GM19395 (cell line): ENCODE results near the gene ARL6IP1.
"Not testable (repeated sequence)": the region's sequence is repeated elsewhere in the genome, so short reads cannot be mapped to it uniquely, and the experiment has no call there.

Experiments used
- ATAC-seq: cut with Tn5 transposase; IDR thresholded peaks from one replicate; pipeline ENCODE4 v1.9.1; 2021; ENCODE audit warnings: mild to moderate bottlenecking, moderate library complexity; ENCODE audit not compliant: unreplicated experiment

Gene ARL6IP1

GRCh38 chr16:18762713-18763112, 38.6 kb downstream of the ARL6IP1 start:
- not testable (repeated sequence) for ATAC-seq

DNA sequence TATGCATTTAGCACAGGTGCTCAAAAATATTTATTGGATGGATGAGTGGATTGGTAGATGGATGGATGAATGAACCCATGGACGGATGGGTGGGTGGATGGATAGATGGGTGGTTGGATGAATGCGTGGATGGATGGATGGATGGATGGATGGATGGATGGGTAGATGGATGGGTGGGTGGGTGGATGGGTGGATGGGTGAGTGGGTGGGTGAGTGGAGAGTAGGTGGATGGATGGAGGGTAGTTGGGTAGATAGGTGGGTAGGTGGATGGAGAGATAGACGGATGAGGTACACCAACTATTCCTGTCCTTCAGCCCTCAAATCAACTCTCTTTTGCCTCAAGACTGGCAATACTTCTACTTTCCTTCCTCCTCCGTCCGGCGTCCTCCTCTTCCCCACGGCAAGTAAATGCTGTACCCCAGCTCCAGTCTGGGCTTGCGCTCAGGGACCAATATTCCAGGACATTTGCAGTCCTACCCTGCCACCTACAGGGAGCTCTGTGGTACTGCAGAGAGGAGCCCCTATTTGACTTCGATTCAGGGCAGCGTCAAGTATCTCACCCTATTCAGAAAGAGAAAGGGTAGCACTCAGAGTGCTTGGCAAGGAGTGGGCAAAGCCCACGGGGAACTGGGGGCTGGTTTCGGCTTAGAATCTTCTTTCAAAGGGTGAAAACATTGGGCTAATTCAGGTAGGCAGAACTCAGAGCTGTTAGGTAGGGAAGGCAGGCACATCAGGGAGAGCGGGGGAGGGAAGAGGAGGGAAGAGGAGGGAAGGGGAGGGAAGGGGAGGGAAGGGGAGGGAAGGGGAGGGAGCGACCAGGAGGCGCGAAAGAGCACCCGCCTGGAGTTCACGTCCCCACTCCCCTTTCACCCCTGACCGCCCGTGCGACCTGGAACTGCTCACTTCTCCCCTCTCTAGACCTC, 41.5 kb downstream of the ARL6IP1 start:
- peak; percentile 57 for ATAC-seq

DNA sequence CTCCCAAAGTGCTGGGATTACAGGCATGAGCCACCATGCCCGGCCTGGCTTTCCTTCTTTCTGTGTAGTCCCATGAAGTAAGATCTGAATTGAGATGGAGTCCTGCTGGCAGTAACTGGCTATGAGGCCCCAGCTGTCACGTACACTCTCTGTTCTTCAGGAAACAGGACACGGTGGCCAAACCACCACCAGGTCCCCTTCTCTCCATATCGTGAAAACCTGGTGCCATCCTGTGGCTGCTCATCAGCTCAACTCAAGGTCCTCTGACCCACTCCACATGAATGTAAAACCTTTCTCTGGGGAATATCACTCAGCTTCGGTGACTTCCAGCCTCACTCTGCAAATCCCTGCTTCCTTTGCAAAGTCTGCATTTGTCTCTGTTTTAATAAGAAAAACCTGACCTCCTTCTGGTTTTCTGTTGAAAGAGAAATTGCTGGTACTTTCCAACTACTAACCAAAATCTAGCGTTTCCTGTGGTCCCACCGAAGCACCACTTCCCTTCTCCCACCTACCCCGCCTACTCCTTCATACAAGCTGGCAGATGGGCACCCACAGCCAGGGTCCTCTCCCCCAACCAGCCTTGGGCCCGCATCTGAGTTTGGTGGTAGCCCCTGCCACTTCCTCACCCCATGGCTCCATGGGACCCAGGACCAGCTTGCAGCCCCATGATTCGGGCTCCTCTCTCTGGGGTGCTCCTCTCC, 43.2 kb downstream of the ARL6IP1 start:
- peak; percentile 45 for ATAC-seq

DNA sequence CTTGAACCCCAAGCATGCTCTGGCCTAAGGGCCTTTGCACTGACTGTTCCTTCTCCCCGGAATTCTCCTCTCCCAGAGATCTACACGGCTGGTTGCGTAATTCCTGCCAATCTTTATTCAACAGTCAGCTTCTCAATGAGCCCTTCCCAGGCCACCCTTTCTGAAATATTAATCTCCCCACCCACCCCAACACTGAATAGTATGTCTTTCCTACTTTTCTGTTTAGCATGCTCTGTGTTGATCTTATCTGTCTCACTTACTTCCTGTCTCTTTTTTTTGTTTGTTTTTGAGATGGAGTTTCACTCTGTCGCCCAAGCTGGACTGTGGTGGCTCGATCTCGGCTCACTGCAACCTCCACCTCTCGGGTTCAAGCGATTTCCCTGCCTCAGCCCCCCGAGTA, 44.7 kb downstream of the ARL6IP1 start:
- not testable (repeated sequence) for ATAC-seq

DNA sequence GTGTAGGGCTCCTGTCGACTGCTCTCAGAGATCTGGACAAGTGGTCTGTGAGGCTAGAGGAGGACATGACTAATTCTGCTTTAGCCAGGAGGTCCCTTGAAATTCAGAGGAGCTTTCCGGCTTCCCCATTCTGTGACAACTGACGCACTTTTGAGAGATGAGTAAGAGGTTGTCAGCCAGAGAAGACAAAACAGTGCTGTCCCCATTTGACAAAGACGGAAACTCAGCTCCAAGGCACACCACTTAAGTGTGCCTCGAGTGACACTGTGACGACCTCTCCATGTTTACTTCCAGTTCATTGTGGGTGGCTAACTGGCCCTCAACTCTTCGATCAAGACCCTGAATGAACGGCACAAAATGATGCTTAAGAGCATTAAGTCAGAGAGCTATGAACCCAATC, 58.5 kb downstream of the ARL6IP1 start:
- ATAC-seq = not testable (repeated sequence)
